A549 (cell line): ENCODE results near the gene SYNGR2.

ENCODE experiments used
- BCL3 ChIP-seq: fragments of >200 bp; sonication (Bioruptor Twin); formaldehyde crosslinking; IDR thresholded peaks from 3 replicates; pipeline ENCODE4 v1.6.1; 2016
- PHF8 ChIP-seq: fragments of 200-600 bp; sonication (generic); IDR thresholded peaks from 2 replicates; pipeline ENCODE4 v1.6.1; 2016; ENCODE audit warnings: low read depth, mild to moderate bottlenecking, antibody characterized with exemption, moderate library complexity, borderline replicate concordance
- POLR2A ChIP-seq: IDR thresholded peaks from 2 replicates; pipeline ENCODE4 v1.6.1; 2012; ENCODE audit warnings: mild to moderate bottlenecking, low read length
- RCOR1 ChIP-seq: fragments of 150-350 bp; IDR thresholded peaks from 2 replicates; pipeline ENCODE4 v1.6.1; 2014; ENCODE audit warnings: antibody characterized with exemption, low read length, low read depth

- TF ChIP-seq PHF8: no peak
- TF ChIP-seq POLR2A: no peak
- TF ChIP-seq BCL3: no peak
- no peak for TF ChIP-seq RCOR1
These were observed 38.3 kb upstream of the SYNGR2 start for GRCh38 chr17:78130090-78130436.
